ENCODE results near the gene CARMIL3. TPM values are rescaled to one million over a fixed set of nuclear protein-coding genes. Genes with fewer than 3 reads are reported as not detected.

Gene CARMIL3
- total RNA-seq, 2 donors from 2014 or later = 0.59 to 3.9 TPM

- DNase-seq (ENCODE audit: low spot score) = no peak
- Histone ChIP-seq H3K4me3 (no peak overlapping the region), H3K27ac (no peak overlapping the region), H3K4me1 (replicated peaks) (no peaks in the 10 kb centered on the region), H3K9me3 (no peaks in the 10 kb centered on the region), H3K36me3 (no peaks in the 10 kb centered on the region), H3K27me3 (replicated peaks; ENCODE audit: insufficient read depth) (no peaks in the 10 kb centered on the region)
- WGBS = 27% methylated on average over 6 of the region's 7 CpGs
- intact Hi-C loops (cut with DNase I) = no loop called here
- TF ChIP-seq CTCF (IDR thresholded peaks at IDR 0.05) = no peak
- TF ChIP-seq POLR2AphosphoS5 (IDR thresholded peaks at IDR 0.05) = no peak
- no peak for TF ChIP-seq POLR2A (IDR thresholded peaks at IDR 0.05)
These were observed 20.6 kb downstream of the CARMIL3 start for GRCh38 chr14:24072436-24072835.

GRCh38 chr14:24072881-24073877, 21.4 kb downstream of the CARMIL3 start:
- TF ChIP-seq CTCF (IDR thresholded peaks at IDR 0.05) = no peak
- TF ChIP-seq POLR2AphosphoS5 (IDR thresholded peaks at IDR 0.05) = no peak
- TF ChIP-seq POLR2A (IDR thresholded peaks at IDR 0.05) = no peak
- no peak overlapping the region for H3K27ac ChIP-seq
- WGBS = 83% methylated on average over 26 of the region's 26 CpGs

GRCh38 chr14:24074625-24075484, 23.0 kb downstream of the CARMIL3 start:
- WGBS = 82% methylated on average over 11 of the region's 11 CpGs
- Histone ChIP-seq H3K27ac (no peak overlapping the region), H3K27me3 (replicated peaks; ENCODE audit: insufficient read depth) (no peaks in the 10 kb centered on the region), H3K4me1 (replicated peaks) (no peaks in the 10 kb centered on the region), H3K9me3 (no peaks in the 10 kb centered on the region), H3K4me3 (no peak overlapping the region), H3K36me3 (no peaks in the 10 kb centered on the region)
- intact Hi-C loops (cut with DNase I) = no loop called here
- no peak for DNase-seq (ENCODE audit: low spot score)
- no peak for TF ChIP-seq POLR2A (IDR thresholded peaks at IDR 0.05)
- TF ChIP-seq POLR2AphosphoS5 (IDR thresholded peaks at IDR 0.05) = no peak
- no peak for TF ChIP-seq CTCF (IDR thresholded peaks at IDR 0.05)

More at GRCh38 chr14:24072881-24073877, 21.4 kb downstream of the CARMIL3 start:
- Histone ChIP-seq H3K27me3 (replicated peaks; ENCODE audit: insufficient read depth) (no peaks in the 10 kb centered on the region), H3K4me3 (no peak overlapping the region), H3K9me3 (no peaks in the 10 kb centered on the region), H3K4me1 (replicated peaks) (no peaks in the 10 kb centered on the region), H3K36me3 (no peaks in the 10 kb centered on the region)
- no peak for DNase-seq (ENCODE audit: low spot score)
- intact Hi-C loops (cut with DNase I) = no loop called here

GRCh38 chr14:24075485-24076301, 23.9 kb downstream of the CARMIL3 start:
- no peak for DNase-seq (ENCODE audit: low spot score)
- H3K27me3 ChIP-seq (replicated peaks; ENCODE audit: insufficient read depth) = no peaks in the 10 kb centered on the region
- WGBS = 69% methylated on average over 11 of the region's 11 CpGs
- H3K9me3 ChIP-seq = no peaks in the 10 kb centered on the region
- intact Hi-C loops (cut with DNase I) = no loop called here
- H3K27ac ChIP-seq = no peak overlapping the region
- H3K36me3 ChIP-seq = no peaks in the 10 kb centered on the region
- H3K4me1 ChIP-seq (replicated peaks) = peaks cover 2% of the 10 kb centered on the region
- no peak for TF ChIP-seq POLR2AphosphoS5 (IDR thresholded peaks at IDR 0.05)
- no peak for TF ChIP-seq CTCF (IDR thresholded peaks at IDR 0.05)
- TF ChIP-seq POLR2A (IDR thresholded peaks at IDR 0.05) = no peak
- no peak overlapping the region for H3K4me3 ChIP-seq

Measured in prostate gland (tissue), 2 donors.